Endothelial cell of umbilical vein (primary cell): Measurements from ENCODE around the gene PRRT1B.

Experiments
- CTCF ChIP-seq, 2 donors: IDR thresholded peaks; 1 replicate in 1 of 2; 2 replicates in 1 of 2; pipeline ENCODE4 v1.5.1; 2011; ENCODE audit warnings: low read length in 2 of 2, mild to moderate bottlenecking in 2 of 2, moderate library complexity in 2 of 2, control low read depth in 1 of 2, inconsistent platforms in 1 of 2, low read depth in 1 of 2; ENCODE audit not compliant: insufficient read depth in 1 of 2; ENCODE audit errors: extremely low read depth in 1 of 2
- MAX ChIP-seq: IDR thresholded peaks from 2 replicates; pipeline ENCODE4 v1.6.1; 2011; ENCODE audit not compliant: insufficient read depth, insufficient read length
- POLR2A ChIP-seq: IDR thresholded peaks from 2 replicates; pipeline ENCODE4 v1.6.1; 2012; ENCODE audit warnings: low read depth, mild to moderate bottlenecking, control low read depth, low read length

GRCh38 chr9:131595696-131596429 lies 50.5 kb downstream of the PRRT1B start:
- no peak for TF ChIP-seq CTCF (IDR thresholded peaks at IDR 0.05; ENCODE audit: extremely low read depth in 1 of 2, insufficient read depth in 1 of 2, low read depth in 1 of 2, low read length in 2 of 2)
- no peak for TF ChIP-seq POLR2A
- TF ChIP-seq MAX, result no peak
